Measurements from ENCODE around the gene PUSL1. TPM values are rescaled to one million over a fixed set of nuclear protein-coding genes. Genes with fewer than 3 reads are reported as not detected.

Gene PUSL1
- polyA plus RNA-seq, 1 experiment: 9.6 TPM

DNA sequence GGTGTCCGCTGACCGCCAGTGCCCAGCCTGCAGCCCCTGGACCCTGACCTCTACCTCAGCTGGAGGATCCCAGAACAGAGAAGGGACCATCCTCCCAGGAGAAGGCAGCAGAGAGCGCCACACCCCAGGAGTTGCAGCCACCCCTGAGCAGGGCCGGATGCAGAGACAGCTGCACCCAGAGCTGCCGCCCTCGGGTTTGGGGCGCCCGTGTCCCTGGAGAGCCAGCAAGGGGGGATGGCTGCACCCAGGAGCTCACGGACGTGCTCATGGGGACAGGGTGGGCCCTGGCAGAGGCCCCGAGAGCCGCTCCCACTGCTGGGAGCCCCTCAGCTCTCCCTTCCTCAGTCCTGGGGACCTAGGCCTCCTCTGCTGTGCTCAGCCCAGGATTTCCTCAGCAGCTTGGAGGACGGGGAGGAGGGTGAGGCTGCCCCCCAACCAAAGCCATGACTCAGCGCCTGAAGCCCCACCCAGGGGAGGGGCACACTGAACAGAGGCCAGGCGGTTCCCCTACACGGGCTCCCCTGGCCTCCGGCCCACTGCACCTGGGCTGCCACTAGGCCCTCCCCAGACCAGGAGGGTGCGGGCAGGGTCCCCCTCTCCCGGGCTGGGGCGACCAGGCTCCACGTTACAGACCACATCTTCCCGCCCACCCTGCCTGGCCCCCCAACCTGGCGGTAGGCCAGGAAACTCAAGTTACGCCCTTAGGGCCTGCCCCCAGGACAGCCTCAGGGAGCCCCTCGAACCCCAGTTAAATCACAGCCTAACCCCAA is 2.9 kb upstream of the PUSL1 start:
- TF ChIP-seq CTCF (IDR thresholded peaks at IDR 0.05; ENCODE audit: low read depth, low read length): no peak
- POLR2A ChIA-PET: interaction anchor here (0.5 to 1.3 kb wide), 7 partner anchors 11 to 70 kb away, joined by 3 to 5 read pairs (median 4); partner anchors contain the start of genes AURKAIP1 and UBE2J2
- Histone ChIP-seq H3K27ac (ENCODE audit: low read depth, low read length) (peak overlapping the region; percentile 89), H3K27me3 (ENCODE audit: control insufficient read depth, insufficient read depth, low read length) (no peaks in the 10 kb centered on the region), H3K4me3 (ENCODE audit: low read depth, low read length) (peak overlapping the region; percentile 72), H3K9me3 (ENCODE audit: control insufficient read depth, insufficient read depth, low read length) (no peaks in the 10 kb centered on the region; the same call in 1 of the 2 replicates)
- CTCF ChIA-PET: interaction anchor here (0.9 kb wide), 1 partner anchor 183 kb away, joined by 3 read pairs; no protein-coding TSS in a partner anchor
- peak; percentile 29 for DNase-seq (ENCODE audit: low read depth, low spot score)

DNA sequence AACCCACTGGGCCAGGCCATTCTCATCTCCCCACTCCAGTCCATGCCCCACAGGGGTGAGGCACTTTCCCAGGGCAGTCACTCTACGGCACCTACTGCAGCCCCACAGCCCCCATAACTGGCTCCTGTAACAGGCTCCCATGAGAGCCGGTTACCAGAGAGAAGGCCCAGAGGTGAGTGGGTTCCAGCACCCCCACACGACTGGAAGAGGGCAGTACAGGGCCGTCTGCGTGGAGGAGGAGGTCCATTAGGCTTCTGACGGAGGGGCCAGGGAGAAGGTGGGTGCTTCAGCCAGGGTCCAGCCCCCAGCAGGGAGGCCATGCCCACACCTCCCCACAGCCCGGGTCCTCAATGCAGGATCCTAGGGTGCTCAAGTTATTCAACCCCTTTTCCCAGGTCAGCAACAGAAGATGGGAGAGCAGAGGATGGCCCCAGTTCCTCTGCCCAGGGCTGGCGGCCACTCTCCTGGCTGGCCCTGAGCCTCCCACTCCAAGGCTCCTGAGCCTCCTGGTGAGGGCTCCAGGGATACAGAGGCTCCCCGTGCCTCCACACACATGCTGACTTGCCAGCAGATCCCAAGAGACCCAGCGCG is 2.2 kb upstream of the PUSL1 start:
- CTCF ChIA-PET: no interaction called here
- peak overlapping the region; percentile 72 for H3K4me3 ChIP-seq (ENCODE audit: low read depth, low read length)
- TF ChIP-seq CTCF (IDR thresholded peaks at IDR 0.05; ENCODE audit: low read depth, low read length): peak; percentile 32
- H3K27ac ChIP-seq (ENCODE audit: low read depth, low read length): peak overlapping the region; percentile 89
- DNase-seq (ENCODE audit: low read depth, low spot score): no peak
- no peaks in the 10 kb centered on the region for H3K27me3 ChIP-seq (ENCODE audit: control insufficient read depth, insufficient read depth, low read length)
- POLR2A ChIA-PET: interaction anchor here (1.0 to 1.3 kb wide), 2 partner anchors 15 to 69 kb away, joined by 4 to 5 read pairs; partner anchors contain the start of gene AURKAIP1
- no peaks in the 10 kb centered on the region; the same call in 1 of the 2 replicates for H3K9me3 ChIP-seq (ENCODE audit: control insufficient read depth, insufficient read depth, low read length)

GRCh38 chr1:1306661-1307260 is 1.6 kb upstream of the PUSL1 start:
- POLR2A ChIA-PET: no interaction called here
- no peak for TF ChIP-seq CTCF (IDR thresholded peaks at IDR 0.05; ENCODE audit: low read depth, low read length)
- H3K27me3 ChIP-seq (ENCODE audit: control insufficient read depth, insufficient read depth, low read length): no peaks in the 10 kb centered on the region

DNA sequence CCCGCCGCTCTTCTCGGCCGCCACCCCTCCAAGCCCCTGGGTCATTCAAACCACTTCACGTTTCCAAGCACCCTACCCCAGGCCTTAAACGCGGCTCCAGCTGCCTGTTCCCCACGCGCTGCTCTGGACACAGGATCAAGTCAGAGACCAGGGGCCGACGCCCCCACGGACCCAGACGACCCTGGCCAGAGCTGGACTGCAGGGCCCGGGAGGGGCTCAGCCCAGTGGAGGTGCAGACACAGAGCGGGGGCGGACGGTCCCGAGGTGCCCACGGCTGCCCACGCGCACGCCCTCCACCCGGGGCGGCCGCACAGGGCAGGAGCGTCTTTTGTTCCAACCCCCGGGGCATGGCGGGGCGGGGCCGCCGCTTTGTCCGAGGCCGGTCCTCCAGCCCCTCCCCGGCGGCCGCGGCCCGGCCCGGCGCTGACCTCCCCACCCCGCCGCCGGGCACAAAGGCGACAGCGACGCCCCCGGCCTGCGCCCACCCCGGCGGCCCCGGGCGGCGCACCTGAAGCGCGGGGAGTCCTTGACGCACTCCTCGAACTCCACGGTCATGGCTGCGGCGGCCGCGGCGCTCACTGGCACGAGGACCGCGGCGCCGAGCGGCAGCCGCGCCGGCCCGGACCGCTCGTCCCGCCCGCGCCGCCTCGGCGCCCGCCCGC is 1.0 kb upstream of the PUSL1 start:
- ChIA-PET CTCF (no interaction called here), POLR2A (no interaction called here)
- Histone ChIP-seq H3K9me3 (ENCODE audit: control insufficient read depth, insufficient read depth, low read length) (no peaks in the 10 kb centered on the region; the same call in 1 of the 2 replicates), H3K27me3 (ENCODE audit: control insufficient read depth, insufficient read depth, low read length) (no peaks in the 10 kb centered on the region), H3K27ac (ENCODE audit: low read depth, low read length) (peak overlapping the region; percentile 21), H3K4me3 (ENCODE audit: low read depth, low read length) (peak overlapping the region; percentile 72)
- DNase-seq (ENCODE audit: low read depth, low spot score): no peak
- TF ChIP-seq CTCF (IDR thresholded peaks at IDR 0.05; ENCODE audit: low read depth, low read length): no peak

More at GRCh38 chr1:1306661-1307260, 1.6 kb upstream of the PUSL1 start:
- peak overlapping the region; percentile 21 for H3K27ac ChIP-seq (ENCODE audit: low read depth, low read length)
- no peak for DNase-seq (ENCODE audit: low read depth, low spot score)
- CTCF ChIA-PET: no interaction called here
- H3K9me3 ChIP-seq (ENCODE audit: control insufficient read depth, insufficient read depth, low read length): no peaks in the 10 kb centered on the region; the same call in 1 of the 2 replicates
- H3K4me3 ChIP-seq (ENCODE audit: low read depth, low read length): peak overlapping the region; percentile 72

Data from AG04450 (cell line).